ENCODE measurements around the gene DDX1. TPM values are rescaled to one million over a fixed set of nuclear protein-coding genes. Genes with fewer than 3 reads are reported as not detected.

DDX1 gene
- total and polyA plus RNA-seq, 2 donors (not counting 3 experiments of a cell fraction or from before 2014, with no cell fraction given), result 41.2 to 117 TPM

- H3K4me1 ChIP-seq (ENCODE audit: control insufficient read depth, extremely low read depth, insufficient read depth, low read length), result no peaks in the 10 kb centered on the region
- H3K36me3 ChIP-seq (ENCODE audit: control insufficient read depth in 2 of 2, extremely low read depth in 1 of 2, insufficient read depth in 2 of 2, low read length in 2 of 2), result no peaks in the 10 kb centered on the region
- TF ChIP-seq JUN (IDR thresholded peaks at IDR 0.05; ENCODE audit: borderline replicate concordance, insufficient read depth, insufficient read length, low read depth) (no peak), GATA2 (IDR thresholded peaks at IDR 0.05; ENCODE audit: insufficient read depth, insufficient read length, low read depth, low read length) (no peak), MYC (IDR thresholded peaks at IDR 0.05; ENCODE audit: low read depth, low read length) (no peak), POLR2AphosphoS5 (IDR thresholded peaks at IDR 0.05; ENCODE audit: insufficient read depth, low read depth, low read length) (no peak), CTCF (IDR thresholded peaks at IDR 0.05; ENCODE audit: extremely low read depth in 1 of 2, insufficient read depth in 1 of 2, low read depth in 1 of 2, low read length in 2 of 2) (no peak), POLR2A (IDR thresholded peaks at IDR 0.05; ENCODE audit: low read depth, low read length) (no peak), FOS (IDR thresholded peaks at IDR 0.05; ENCODE audit: borderline replicate concordance, insufficient read depth, low read length) (no peak), EZH2 (IDR thresholded peaks at IDR 0.05; ENCODE audit: borderline replicate concordance, low read depth, low read length, severe bottlenecking) (no peak)
- TF ChIP-seq, protein P1, sequence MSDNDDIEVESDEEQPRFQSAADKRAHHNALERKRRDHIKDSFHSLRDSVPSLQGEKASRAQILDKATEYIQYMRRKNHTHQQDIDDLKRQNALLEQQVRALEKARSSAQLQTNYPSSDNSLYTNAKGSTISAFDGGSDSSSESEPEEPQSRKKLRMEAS (IDR thresholded peaks at IDR 0.05; ENCODE audit: insufficient read depth, insufficient read length), result no peak
- no peaks in the 10 kb centered on the region for H4K20me1 ChIP-seq (replicated peaks; ENCODE audit: control insufficient read depth, extremely low read depth, insufficient read depth, low read length)
- POLR2A ChIA-PET, result no interaction called here
- BruUV-seq (replicated peaks), result no TSS peak
- no peak overlapping the region for H3K9ac ChIP-seq (replicated peaks; ENCODE audit: extremely low read depth, insufficient read depth, low read length)
- H3K79me2 ChIP-seq (ENCODE audit: control insufficient read depth, insufficient read depth, low read length), result no peaks in the 10 kb centered on the region
- H3K4me3 ChIP-seq (replicated peaks in 1 of 3; ENCODE audit: insufficient read depth in 1 of 3, low read depth in 1 of 3, low read length in 3 of 3), result no peak overlapping the region
- dilution Hi-C loops (cut with MboI; ENCODE audit: extremely low pct_ligation_motif_present, low sequenced_read_pairs) (no loop called here), intact Hi-C loops (cut with micrococcal nuclease) (no loop called here)
- CTCF ChIA-PET, result interaction anchor here (0.9 kb wide), 1 partner anchor 20 kb away, joined by 3 read pairs; no protein-coding TSS in a partner anchor
- DNase-seq (ENCODE audit: low read depth, low spot score) (no peak), FAIRE-seq (no peak)
- no peak overlapping the region for H3K4me2 ChIP-seq (ENCODE audit: insufficient read depth, low read length)
- no peak overlapping the region for H2AFZ ChIP-seq (ENCODE audit: low read depth, low read length)
- no peaks in the 10 kb centered on the region for H3K9me3 ChIP-seq (replicated peaks; ENCODE audit: control insufficient read depth, insufficient read depth, low read length)
- peaks cover 0 to 7% of the 10 kb centered on the region in 2 experiments for H3K27me3 ChIP-seq (ENCODE audit: control insufficient read depth in 2 of 2, insufficient read depth in 2 of 2, low read length in 2 of 2)
- H3K9me1 ChIP-seq (replicated peaks; ENCODE audit: control insufficient read depth, extremely low read depth, insufficient read depth, low read length), result no peaks in the 10 kb centered on the region
- no peak overlapping the region for H3K27ac ChIP-seq (ENCODE audit: insufficient read depth, low read depth, low read length)
These were observed 70.4 kb downstream of the DDX1 start for GRCh38 chr2:15662026-15662425.

Data from endothelial cell of umbilical vein (primary cell).